KG1 (cell line): Measurements from ENCODE around the gene LENG8.
A peak's percentile ranks its signal among the peaks of the same experiment; 100 is the strongest.
"Not testable (repeated sequence)": the region's sequence is repeated elsewhere in the genome, so short reads cannot be mapped to it uniquely, and the experiment has no call there.

Experiments
- DNase-seq: peaks from one replicate; lab custom pipeline; 2025; lab: John Stamatoyannopoulos, UW

Gene LENG8

DNA sequence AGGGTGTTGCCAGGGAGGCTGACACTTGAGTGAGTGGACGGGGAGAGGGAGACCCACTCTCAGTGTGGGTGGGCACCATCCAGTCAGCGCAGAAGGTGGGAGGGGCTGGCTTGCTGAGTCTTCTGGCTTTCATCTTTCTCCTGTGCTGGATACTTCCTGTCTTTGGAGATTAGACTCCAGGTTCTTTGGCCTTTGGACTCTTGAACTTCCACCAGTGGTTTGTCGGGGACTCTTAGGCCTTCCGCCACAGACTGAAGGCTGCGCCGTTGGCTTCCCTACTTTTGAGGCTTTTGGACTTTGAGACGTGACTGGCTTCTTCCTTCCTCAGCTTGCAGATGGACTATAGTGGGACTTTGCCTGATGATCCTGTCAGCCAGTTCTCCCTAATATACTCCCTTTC is 4.3 kb upstream of the LENG8 start:
- no peak for DNase-seq

DNA sequence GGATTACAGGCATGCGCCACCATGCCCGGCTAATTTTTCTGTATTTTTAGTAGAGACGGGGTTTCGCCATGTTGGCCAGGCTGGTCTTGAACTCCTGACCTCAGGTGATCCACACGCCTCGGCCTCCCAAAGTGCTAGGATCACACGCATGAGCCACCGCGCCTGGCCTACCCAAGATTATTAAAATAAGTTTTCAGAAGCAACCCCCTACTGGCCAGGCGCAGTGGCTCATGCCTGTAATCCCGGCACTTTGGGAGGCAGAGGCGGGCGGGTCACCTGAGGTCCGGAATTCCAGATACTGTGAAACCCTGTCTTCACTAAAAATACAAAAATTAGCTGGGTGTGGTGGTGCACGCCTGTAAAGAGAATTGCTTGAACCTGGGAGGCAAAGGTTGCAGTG is 2.6 kb upstream of the LENG8 start:
- not testable (repeated sequence) for DNase-seq

DNA sequence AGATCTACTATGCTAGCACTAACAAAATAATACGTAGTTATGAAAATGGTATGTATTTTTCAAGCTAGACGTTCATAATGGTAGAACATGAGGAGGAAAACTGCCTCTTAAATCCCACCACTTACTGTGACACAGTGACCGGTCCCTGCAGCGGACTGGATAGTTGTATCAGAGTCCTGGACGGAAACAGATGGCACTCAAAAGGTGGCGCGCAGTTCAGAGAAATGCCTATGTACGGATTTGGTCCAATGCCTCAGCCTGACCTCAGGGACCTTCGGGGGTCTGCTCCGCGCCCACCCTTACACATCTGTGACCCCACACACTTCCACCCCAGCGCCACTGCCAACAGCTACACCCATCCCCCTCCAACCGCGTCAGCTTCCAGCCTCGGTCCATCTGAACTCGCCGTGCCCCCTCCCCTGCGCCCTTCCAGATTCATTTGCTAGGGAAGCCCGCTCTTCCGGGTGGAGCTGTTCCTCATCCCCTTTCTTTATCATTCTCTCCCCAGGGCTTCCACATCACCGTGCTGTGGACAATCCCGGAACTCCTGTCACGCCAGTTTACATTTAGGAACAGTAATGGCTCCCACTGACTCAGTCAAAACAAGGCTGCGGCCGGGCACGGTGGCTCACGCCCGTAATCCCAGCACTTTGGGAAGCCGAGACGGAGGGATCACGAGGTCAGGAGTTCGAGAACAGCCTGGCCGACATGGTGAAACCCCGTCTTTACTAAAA is 792 bp upstream of the LENG8 start:
- peak; percentile 64 for DNase-seq

DNA sequence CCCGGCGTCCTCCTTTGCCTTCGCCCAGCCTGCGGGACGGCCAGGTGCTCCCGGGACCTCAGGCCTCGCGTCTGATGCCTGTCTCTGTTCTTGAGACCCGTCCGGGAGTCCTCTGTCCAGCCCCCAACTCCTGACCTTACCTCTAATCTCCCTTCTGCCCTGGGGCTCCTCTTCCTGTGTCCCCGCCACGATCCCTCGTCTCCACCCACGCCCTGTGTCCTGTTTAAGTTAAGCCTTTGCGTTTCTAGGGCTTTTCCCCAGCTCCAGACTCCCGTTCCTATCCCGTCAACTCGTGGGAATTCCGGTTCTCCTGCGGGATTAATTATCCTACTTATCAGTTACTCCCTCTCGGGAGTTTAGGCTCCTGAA is 686 bp downstream of the LENG8 start:
- no peak for DNase-seq

DNA sequence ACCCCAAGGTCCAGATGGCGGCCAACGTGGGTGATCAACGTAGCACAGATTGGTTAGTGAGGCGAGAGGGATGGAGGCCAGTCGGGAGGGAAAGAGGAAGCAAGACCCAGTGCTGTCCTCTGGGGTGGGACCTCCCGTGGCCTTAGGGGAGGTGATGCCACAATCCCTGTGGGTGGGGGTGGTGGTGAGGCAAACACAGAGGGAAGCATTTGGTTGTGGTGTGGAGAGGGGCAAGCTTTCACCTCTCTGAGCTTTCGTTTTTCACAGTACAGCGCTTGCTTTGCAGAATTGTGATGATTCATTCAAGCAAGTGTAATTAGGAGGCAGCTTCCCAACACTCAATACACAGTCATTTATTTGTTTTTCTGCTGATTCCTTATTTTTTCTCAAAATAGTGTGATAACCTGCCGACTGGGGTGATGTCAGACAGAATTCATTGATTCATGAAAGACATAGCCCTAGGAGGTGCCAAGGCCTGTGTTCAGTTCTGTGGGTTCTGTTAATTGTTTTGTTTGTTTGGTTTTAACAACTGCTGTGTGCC is 2.4 kb downstream of the LENG8 start:
- DNase-seq, result no peak

DNA sequence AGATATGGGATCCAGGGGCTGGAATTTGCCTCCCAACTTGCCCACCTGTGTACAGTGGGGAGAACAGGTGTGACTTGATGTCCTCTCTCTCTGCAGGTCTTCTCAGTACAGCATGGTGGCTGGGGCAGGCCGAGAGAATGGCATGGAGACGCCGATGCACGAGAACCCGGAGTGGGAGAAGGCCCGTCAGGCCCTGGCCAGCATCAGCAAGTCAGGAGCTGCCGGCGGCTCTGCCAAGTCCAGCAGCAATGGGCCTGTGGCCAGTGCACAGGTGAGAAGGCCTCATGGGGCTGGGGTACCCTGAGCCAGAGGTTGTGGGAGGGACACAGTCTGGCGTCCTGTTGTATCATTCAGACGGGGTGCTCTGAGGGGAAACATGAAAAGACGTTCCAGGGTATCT is 3.0 kb downstream of the LENG8 start:
- no peak for DNase-seq

DNA sequence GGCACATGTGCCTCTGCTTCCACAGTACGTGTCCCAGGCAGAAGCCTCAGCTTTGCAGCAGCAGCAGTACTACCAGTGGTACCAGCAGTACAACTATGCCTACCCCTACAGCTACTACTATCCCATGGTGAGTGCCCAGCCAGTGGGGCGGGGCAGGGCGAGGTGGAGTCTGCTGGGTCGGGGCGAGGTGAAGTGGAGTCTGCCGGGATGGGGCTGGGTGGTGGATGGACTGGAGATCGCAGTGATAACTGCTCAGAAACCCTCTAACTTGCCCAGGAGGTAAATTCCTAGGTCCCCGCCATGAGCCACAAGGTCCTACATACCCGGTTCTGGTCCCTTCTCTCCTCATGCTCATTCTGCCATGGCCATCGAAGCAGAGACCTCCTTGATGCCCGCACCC is 3.6 kb downstream of the LENG8 start:
- DNase-seq, result no peak

DNA sequence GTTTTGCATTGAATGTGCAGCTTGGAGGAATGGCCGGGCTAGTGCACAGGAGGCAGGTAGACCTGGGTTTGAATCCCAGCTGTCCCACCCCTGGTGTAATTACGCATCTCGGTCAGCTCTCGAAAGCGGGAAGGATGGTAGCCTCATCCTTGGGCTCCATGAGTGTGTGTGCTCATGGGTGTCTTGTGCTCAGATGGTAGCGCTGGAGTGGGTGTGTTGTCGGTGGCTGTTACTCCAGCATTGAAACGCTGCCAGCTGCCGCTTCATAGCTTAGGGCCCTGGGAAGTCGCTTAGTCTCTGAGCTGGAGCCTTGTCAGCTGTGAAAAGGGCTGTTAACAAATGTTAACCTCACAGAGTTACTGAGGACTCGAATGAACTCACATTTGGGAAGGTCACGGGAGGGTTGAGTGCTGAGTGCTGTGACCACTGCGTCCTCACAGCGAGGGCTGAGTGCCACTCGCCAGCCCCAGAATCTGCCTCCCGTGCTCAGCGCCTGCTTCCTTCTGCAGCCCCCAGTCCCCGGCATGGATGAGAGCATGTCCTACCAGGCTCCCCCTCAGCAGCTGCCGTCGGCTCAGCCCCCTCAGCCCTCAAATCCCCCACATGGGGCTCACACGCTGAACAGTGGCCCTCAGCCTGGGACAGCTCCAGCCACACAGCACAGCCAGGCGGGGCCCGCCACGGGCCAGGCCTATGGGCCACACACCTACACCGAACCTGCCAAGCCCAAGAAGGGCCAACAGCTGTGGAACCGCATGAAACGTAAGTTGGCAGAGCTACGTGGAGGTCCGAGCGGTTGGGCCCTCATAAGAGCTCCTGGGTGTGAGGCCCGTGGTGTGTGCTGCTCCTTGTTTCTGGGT is 5.2 kb downstream of the LENG8 start:
- DNase-seq, result no peak

DNA sequence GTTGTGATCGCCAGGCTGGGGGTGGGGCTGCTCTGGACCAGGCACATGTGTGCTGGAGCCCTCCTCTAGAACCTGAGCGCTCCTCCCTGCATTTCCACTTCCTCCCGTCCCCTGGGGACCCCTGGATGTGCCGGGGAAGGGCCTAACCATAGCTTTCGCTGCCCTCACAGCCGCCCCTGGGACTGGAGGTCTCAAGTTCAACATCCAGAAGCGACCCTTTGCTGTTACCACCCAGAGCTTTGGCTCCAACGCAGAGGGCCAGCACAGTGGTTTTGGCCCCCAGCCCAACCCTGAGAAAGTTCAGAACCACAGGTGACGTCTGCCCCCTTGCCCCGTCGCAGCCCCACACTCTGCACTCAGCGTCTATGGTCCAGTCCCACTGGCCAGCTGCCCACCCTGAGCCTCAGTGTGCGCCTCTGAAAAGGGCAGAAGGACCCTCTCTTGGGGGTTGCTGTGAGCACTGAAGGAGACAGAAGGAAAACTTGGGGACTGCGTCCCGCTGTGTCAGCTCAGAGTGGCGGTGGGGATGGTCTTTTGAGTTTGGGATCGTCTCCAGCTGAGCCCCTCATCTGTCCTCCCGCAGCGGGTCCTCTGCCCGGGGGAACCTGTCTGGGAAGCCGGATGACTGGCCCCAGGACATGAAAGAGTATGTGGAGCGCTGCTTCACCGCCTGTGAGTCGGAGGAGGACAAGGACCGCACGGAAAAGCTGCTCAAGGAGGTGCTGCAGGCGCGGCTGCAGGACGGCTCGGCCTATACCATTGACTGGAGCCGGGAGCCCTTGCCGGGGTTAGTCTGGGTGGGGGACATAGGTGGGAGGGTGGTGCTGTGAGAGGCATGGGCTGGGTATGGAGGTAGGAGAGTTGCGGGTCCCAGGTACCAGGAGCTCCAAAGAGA is 6.0 kb downstream of the LENG8 start:
- DNase-seq, result no peak

DNA sequence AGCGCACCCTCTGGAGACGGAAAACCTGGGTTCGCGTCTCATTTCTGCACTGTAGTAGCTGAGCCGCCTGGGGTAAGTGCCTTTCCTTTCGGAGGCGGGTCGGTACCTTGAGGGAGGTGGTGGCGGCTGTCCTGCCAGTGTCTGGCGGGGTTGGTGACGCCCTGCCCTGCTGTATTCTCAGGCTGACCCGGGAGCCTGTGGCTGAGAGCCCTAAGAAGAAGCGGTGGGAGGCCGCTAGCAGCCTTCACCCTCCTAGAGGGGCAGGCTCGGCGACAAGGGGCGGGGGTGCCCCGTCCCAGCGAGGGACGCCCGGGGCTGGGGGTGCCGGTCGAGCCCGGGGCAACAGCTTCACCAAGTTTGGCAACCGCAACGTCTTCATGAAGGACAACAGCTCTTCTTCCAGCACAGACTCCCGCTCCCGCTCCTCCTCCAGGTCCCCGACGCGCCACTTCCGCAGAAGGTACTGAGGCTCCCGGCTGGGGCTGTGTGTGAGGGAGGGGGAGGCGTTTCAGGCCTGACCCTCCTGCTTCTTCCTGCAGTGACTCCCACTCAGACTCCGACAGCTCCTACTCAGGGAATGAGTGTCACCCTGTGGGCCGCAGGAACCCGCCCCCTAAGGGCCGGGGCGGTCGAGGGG is 6.9 kb downstream of the LENG8 start:
- DNase-seq, result no peak

DNA sequence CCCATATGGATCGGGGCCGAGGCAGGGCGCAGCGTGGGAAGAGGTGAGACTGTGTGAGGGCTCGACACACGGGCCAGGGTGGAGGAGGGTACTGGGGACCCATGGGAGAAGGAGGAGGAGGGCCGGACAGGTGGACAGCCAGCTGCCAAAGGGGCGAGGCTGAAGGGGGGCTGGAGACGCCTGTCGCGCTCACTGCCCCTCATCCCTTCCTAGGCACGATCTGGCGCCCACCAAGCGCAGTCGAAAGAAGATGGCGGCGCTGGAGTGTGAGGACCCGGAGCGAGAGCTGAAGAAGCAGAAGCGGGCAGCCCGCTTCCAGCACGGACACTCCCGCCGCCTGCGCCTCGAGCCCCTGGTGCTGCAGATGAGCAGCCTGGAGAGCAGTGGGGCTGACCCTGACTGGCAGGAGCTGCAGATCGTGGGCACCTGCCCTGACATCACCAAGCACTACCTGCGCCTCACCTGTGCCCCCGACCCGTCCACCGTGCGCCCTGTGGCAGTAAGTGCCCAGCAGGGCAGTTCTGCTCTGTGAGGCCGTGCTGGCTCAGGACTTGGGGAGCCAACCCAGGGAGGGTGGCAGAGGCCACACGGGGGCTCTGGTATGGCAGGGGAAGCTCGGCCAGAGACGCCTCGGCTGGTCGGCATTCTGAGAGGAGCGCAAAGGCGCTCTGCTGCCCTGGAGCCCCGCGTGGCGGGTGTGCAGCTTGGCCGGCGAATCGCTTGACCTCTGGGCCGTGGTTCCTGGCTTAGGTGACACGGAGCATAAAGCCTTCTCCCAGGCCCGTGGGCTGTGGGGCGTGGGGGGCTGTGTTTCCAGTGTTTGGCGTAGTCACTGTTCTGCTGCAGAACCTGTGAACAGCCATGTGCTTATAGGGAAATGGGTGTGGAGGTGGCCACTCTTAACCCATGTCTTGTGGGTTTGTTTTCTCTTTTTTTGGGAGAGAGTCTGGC is 7.7 kb downstream of the LENG8 start:
- DNase-seq, result no peak

DNA sequence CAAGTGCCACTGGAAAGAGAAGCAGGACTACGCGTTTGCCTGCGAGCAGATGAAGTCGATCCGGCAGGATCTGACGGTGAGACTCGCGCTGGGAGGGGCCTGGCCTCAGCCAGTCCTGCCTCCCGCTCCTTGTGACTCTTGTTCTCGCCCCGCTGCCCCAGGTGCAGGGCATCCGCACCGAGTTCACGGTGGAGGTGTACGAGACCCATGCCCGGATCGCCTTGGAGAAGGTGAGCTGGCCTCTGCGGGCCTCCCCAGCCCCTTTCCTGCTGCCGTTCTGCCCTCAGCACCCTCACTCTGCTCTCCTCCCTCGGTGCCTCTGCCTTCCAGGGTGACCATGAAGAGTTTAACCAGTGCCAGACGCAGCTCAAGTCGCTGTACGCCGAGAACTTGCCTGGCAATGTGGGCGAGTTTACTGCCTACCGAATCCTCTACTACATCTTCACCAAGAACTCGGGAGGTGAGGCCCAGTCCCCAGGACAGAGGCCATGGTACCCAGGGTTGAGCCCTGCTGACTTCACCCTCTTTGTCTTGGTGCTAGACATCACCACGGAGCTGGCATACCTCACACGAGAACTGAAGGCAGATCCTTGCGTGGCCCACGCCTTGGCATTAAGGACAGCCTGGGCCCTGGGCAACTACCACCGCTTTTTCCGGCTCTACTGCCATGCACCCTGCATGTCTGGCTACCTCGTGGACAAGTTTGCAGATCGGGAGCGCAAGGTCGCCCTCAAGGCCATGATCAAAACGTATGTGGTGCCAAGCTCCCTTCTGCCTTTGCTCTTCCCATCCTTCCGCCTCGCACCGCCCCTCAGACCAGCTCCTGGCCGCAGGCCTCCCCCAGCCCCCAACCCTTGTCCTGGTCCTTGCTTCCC is 9.0 kb downstream of the LENG8 start:
- no peak for DNase-seq

DNA sequence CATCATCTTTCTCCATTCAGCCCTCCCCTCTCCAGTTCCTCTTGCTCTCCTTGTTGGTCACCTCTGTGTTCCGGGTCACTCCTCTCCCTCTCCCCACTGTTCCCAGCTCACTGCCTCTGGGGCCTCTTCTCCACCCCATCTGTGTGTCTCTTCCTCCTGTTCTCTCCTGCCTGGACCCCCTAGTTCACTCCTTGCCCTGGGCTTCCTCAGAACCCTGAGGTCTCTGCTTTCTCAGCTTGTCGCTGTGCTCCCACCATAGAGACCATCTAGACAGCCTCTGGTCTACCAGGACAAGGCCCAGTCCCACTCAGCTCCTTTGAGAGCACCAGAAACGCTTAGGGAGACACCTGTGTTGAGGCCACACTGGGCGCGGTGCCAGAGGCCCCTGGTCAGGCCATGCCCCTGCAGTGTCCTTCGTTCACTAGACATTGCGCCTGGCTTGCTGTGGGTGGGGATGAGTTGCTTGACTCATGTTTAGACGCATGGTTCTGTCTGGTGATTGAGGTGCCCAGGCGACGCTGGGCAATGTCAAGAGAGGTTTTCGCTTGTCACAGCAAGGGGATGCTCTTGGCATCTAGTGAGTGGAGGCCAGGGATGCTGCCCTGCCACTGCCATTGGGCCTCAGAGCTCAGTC is 9.8 kb downstream of the LENG8 start:
- no peak for DNase-seq

DNA sequence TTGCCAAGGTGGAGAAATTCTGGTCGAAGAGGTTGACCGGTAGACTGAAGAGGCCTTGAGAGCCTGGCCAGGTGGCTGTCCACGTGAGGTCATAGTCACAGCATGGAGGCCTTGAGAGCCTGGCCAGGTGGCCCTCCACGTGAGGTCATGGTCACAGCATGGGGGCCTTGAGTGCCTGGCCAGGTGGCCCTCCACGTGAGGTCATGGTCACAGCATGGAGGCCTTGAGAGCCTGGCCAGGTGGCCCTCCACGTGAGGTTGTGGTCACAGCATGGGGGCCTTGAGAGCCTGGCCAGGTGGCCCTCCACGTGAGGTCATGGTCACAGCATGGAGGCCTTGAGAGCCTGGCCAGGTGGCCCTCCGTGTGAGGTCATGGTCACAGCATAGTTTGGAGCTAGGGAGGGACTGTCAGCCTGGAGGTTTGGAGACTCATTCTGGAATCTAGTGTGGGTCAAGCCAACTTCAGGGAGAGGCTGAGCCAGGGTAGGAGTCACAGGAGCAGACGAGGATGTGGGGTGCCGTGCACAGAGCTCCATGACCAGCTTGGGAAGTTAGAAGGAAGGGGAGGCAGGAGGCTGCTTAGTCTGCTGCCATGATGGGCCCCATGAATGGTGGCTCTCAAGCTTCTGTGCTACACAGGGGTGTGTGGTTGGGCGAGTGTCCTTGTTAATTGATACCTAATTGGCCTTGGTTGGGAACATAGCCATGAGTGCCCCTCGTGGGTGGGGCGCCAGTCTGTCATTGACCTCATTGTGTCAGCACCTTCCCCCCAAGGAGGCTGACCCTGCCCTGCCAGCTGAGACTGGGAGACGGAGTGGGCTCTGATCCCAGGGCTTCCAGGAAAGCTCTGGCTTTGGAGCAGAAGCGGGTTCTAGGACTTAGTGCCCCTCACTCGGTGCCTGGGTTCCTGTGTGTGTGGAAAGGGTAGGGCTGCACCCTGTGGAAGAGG is 10.6 kb downstream of the LENG8 start:
- DNase-seq, result no peak

DNA sequence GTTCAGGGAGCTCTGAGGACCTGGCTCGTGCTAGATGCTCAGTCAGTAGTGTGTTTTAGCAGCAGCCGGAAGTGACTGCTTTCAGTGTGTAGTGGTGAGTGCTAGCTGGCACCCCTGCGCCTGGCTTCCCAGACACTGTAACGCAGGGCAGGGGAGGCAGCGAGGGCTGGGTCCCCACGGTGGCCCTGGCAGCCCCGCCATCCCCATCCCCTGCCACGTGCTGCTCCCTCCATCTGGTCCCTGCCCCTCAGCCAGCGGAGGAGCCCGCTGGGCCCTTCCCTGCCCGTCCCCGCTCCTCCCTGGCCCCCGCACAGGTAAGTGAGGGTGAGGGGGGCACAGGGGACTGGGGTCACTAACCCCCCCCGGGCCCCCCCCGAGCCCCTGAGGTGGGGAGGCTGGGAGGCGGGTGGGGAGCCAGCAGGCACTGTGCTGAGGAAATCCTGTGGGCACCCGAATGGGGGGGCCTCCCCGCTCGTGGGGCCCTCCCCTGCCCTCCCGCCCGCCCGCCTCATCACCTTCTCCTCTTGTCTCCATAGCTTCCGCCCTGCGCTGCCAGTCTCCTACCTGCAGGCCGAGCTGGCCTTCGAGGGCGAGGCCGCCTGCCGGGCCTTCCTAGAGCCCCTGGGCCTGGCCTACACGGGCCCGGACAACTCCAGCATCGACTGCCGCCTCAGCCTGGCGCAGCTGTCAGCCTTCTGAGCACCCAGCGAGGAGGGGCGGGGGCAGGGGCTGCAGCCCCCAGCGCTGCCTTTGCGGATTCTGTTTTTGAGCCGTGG is 11.4 kb downstream of the LENG8 start:
- DNase-seq, result no peak

DNA sequence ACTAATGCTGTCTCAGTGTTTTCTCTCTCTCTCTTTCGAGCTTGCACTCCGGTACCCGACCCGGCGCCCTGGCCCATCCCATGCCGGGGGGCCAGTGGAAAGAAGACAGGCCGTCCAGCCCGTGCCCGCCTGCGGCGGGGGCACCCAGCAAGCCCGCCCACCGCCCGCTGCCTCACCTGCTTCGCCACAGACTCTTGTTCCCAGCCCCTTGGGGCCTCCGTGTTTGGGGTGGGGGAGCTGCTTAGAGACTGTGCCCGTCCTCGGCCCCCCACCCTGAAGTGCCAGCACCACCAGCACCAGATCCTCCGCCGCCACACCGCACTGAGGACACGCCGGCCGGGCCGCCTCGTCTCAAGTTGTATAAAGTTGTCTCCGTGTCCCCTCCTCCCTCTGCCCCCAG is 12.2 kb downstream of the LENG8 start:
- DNase-seq, result no peak

DNA sequence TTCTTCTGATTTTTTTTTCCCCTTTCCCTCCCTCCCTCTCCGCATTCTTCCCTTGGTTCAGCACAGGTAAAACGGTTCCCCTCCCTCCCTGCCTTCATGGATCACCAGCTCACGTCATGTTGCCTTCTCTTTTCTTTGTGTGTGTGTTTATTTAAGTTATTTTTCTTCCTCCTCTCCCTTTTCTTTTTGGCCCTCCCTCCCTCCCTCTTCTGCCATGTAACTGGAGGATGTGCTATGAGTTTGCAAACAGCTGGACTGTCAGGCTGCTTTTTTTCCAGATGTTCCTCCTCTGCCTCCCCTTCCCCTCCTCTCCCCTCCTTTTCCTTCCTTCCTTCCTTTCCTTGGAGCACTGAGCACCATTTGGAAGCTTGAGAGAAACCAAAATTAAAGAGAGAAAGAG is 12.6 kb downstream of the LENG8 start:
- no peak for DNase-seq
